Vagina (tissue), 2 donors: ENCODE measurements around the gene FUT8. TPM values are rescaled to one million over a fixed set of nuclear protein-coding genes. Genes with fewer than 3 reads are reported as not detected.

Source experiments
- DNase-seq, 2 donors: peaks; one replicate each; pipeline ENCODE4 v3.0.0-alpha.2; 2017; ENCODE audit errors: extremely low spot score in 2 of 2
- H3K27ac ChIP-seq: fragments of 200-600 bp; sonication (generic); one replicate; pipeline ENCODE4 v1.5.1; 2019
- H3K27me3 ChIP-seq: fragments of 200-600 bp; sonication (generic); one replicate; pipeline ENCODE4 v1.5.1; 2019
- H3K36me3 ChIP-seq, 2 donors: fragments of 200-600 bp; sonication (generic); one replicate each; pipeline ENCODE4 v1.5.1; 2017 to 2019
- H3K4me1 ChIP-seq: fragments of 200-600 bp; sonication (generic); one replicate; pipeline ENCODE4 v1.5.1; 2019
- H3K4me3 ChIP-seq, 2 donors: fragments of 200-600 bp; sonication (generic); 1 replicate in 1 of 2; 2 replicates in 1 of 2; pipeline ENCODE4 v1.5.1; 2016 to 2019
- H3K9me3 ChIP-seq: fragments of 200-600 bp; sonication (generic); one replicate; pipeline ENCODE4 v1.5.1; 2019
- CTCF ChIP-seq, 3 experiments: fragments of 450-650 bp in 2 of 3; fragments of 200-600 bp in 1 of 3; sonication (generic) in 1 of 3; IDR thresholded peaks; one replicate each; pipeline ENCODE4 v1.5.1; 2017 to 2019; ENCODE audit warnings: antibody characterized with exemption in 3 of 3, mild to moderate bottlenecking in 2 of 3, moderate library complexity in 2 of 3
- POLR2A ChIP-seq, 2 donors: fragments of 450-650 bp; IDR thresholded peaks; one replicate each; pipeline ENCODE4 v1.6.1; 2017; ENCODE audit warnings: antibody characterized with exemption in 2 of 2, mild to moderate bottlenecking in 2 of 2, moderate library complexity in 2 of 2
- POLR2AphosphoS5 ChIP-seq, 2 donors: sonication (generic); formaldehyde crosslinking; IDR thresholded peaks; one replicate each; pipeline ENCODE4 v1.9.0; 2017; ENCODE audit warnings: antibody characterized with exemption in 2 of 2, mild to moderate bottlenecking in 2 of 2, low read depth in 1 of 2; ENCODE audit not compliant: insufficient read depth in 1 of 2
- intact Hi-C: fragments of 100-400 bp; cut with DNase I; formaldehyde crosslinking; loops from one replicate; pipeline ENCODE4 v1.15.1; 2023
- total RNA-seq: library from RNA; depleted of rRNA; stranded (reverse); fragments of >200 nt; gene quantifications from one replicate; pipeline ENCODE4 v1.2.3, GENCODE V29; 2016

FUT8 gene
- total RNA-seq, 1 donor from 2014 or later = 35.1 TPM

- H3K9me3 ChIP-seq = no peaks in the 10 kb centered on the region
- H3K4me1 ChIP-seq = no peaks in the 10 kb centered on the region
- TF ChIP-seq POLR2AphosphoS5 (IDR thresholded peaks at IDR 0.05; ENCODE audit: insufficient read depth in 1 of 2, low read depth in 1 of 2) (no peak), POLR2A (IDR thresholded peaks at IDR 0.05) (no peak), CTCF (IDR thresholded peaks at IDR 0.05) (no peak)
- intact Hi-C loops = no loop called here
- no peaks in the 10 kb centered on the region for H3K27me3 ChIP-seq
- no peak for DNase-seq
- H3K36me3 ChIP-seq = no peaks in the 10 kb centered on the region
- H3K4me3 ChIP-seq = no peak overlapping the region
- H3K27ac ChIP-seq = no peak overlapping the region
Measured at GRCh38 chr14:65558363-65558762, 145.8 kb downstream of the FUT8 start.

- Histone ChIP-seq H3K36me3 (no peaks in the 10 kb centered on the region), H3K9me3 (no peaks in the 10 kb centered on the region), H3K4me1 (no peaks in the 10 kb centered on the region), H3K4me3 (no peak overlapping the region), H3K27ac (no peak overlapping the region), H3K27me3 (no peaks in the 10 kb centered on the region)
- DNase-seq = no peak
- intact Hi-C loops = no loop called here
- no peak for TF ChIP-seq CTCF (IDR thresholded peaks at IDR 0.05)
- TF ChIP-seq POLR2A (IDR thresholded peaks at IDR 0.05) = no peak
- no peak for TF ChIP-seq POLR2AphosphoS5 (IDR thresholded peaks at IDR 0.05; ENCODE audit: insufficient read depth in 1 of 2, low read depth in 1 of 2)
Measured at GRCh38 chr14:65560340-65561027, 148.0 kb downstream of the FUT8 start.

GRCh38 chr14:65564370-65564769 lies 151.8 kb downstream of the FUT8 start:
- no peak overlapping the region for H3K4me3 ChIP-seq
- no peak overlapping the region for H3K27ac ChIP-seq
- no peaks in the 10 kb centered on the region for H3K27me3 ChIP-seq
- no peak for TF ChIP-seq POLR2A (IDR thresholded peaks at IDR 0.05)
- TF ChIP-seq CTCF (IDR thresholded peaks at IDR 0.05) = no peak
- TF ChIP-seq POLR2AphosphoS5 (IDR thresholded peaks at IDR 0.05; ENCODE audit: insufficient read depth in 1 of 2, low read depth in 1 of 2) = no peak
- H3K4me1 ChIP-seq = no peaks in the 10 kb centered on the region
- H3K36me3 ChIP-seq = no peaks in the 10 kb centered on the region
- no peaks in the 10 kb centered on the region for H3K9me3 ChIP-seq
- no peak for DNase-seq
- intact Hi-C loops = no loop called here

GRCh38 chr14:65565948-65566347 lies 153.4 kb downstream of the FUT8 start:
- H3K27me3 ChIP-seq = no peaks in the 10 kb centered on the region
- H3K27ac ChIP-seq = no peak overlapping the region
- H3K4me1 ChIP-seq = no peaks in the 10 kb centered on the region
- TF ChIP-seq POLR2AphosphoS5 (IDR thresholded peaks at IDR 0.05; ENCODE audit: insufficient read depth in 1 of 2, low read depth in 1 of 2) (no peak), CTCF (IDR thresholded peaks at IDR 0.05) (no peak), POLR2A (IDR thresholded peaks at IDR 0.05) (no peak)
- no peaks in the 10 kb centered on the region for H3K9me3 ChIP-seq
- H3K4me3 ChIP-seq = no peak overlapping the region
- H3K36me3 ChIP-seq = no peaks in the 10 kb centered on the region
- intact Hi-C loops = no loop called here
- no peak for DNase-seq

GRCh38 chr14:65566820-65567522 lies 154.4 kb downstream of the FUT8 start:
- no peak for DNase-seq
- no peaks in the 10 kb centered on the region for H3K9me3 ChIP-seq
- intact Hi-C loops = no loop called here
- H3K27ac ChIP-seq = no peak overlapping the region
- H3K4me1 ChIP-seq = no peaks in the 10 kb centered on the region
- no peak overlapping the region for H3K4me3 ChIP-seq
- TF ChIP-seq POLR2A (IDR thresholded peaks at IDR 0.05) (no peak), CTCF (IDR thresholded peaks at IDR 0.05) (no peak), POLR2AphosphoS5 (IDR thresholded peaks at IDR 0.05; ENCODE audit: insufficient read depth in 1 of 2, low read depth in 1 of 2) (no peak)
- no peaks in the 10 kb centered on the region for H3K36me3 ChIP-seq
- H3K27me3 ChIP-seq = no peaks in the 10 kb centered on the region
